Tibial nerve (tissue), 3 donors: ENCODE measurements around the gene CXADR.
"Not testable (repeated sequence)": the region's sequence is repeated elsewhere in the genome, so short reads cannot be mapped to it uniquely, and the experiment has no call there.

Experiments
- CTCF ChIP-seq, 5 experiments: fragments of 200-600 bp in 3 of 5; fragments of 450-650 bp in 2 of 5; sonication (generic) in 3 of 5; IDR thresholded peaks; one replicate each; pipeline ENCODE4 v1.5.1; 2016 to 2019; ENCODE audit warnings: antibody characterized with exemption in 5 of 5, mild to moderate bottlenecking in 3 of 5, moderate library complexity in 2 of 5
- POLR2A ChIP-seq, 2 donors: fragments of 450-650 bp; IDR thresholded peaks; one replicate each; pipeline ENCODE4 v1.6.1; 2017; ENCODE audit warnings: antibody characterized with exemption in 2 of 2, mild to moderate bottlenecking in 2 of 2, moderate library complexity in 2 of 2

GRCh38 chr21:17523979-17524494 lies 11.2 kb downstream of the CXADR start:
- not testable (repeated sequence) for TF ChIP-seq CTCF, POLR2A (IDR thresholded peaks at IDR 0.05)
